CD14-positive monocyte (primary cell): ENCODE results near the gene AGBL1. TPM values are rescaled to one million over a fixed set of nuclear protein-coding genes. Genes with fewer than 3 reads are reported as not detected.

Experiments
- DNase-seq, 3 donors: peaks; one replicate each; pipeline ENCODE4 v3.0.0-alpha.2; 2011 to 2022
- H2AFZ ChIP-seq: 2 replicates; pipeline ENCODE4 v1.6.0; 2012; ENCODE audit warnings: mild to moderate bottlenecking, low read depth, low read length, inconsistent platforms; ENCODE audit not compliant: insufficient read depth, poor library complexity, severe bottlenecking
- H3K27ac ChIP-seq, 2 donors: 1 replicate in 1 of 2; 2 replicates in 1 of 2; pipeline ENCODE4 v1.5.1; 2012 to 2013; ENCODE audit warnings: low read length in 2 of 2, control low read depth in 1 of 2, inconsistent platforms in 1 of 2, low read depth in 1 of 2, mild to moderate bottlenecking in 1 of 2
- H3K27me3 ChIP-seq, 2 donors: one replicate each; pipeline versions ENCODE4 v1.6.0 to v1.6.1; 2011 to 2013; ENCODE audit warnings: low read length in 2 of 2; ENCODE audit not compliant: control insufficient read depth in 2 of 2, insufficient read depth in 2 of 2
- H3K36me3 ChIP-seq, 2 donors: replicated peaks in 1 of 2; 1 replicate in 1 of 2; 2 replicates in 1 of 2; pipeline versions ENCODE4 v1.5.1 to v1.6.1; 2012 to 2013; ENCODE audit warnings: low read length in 2 of 2, control low read depth in 1 of 2, inconsistent platforms in 1 of 2, mild to moderate bottlenecking in 1 of 2; ENCODE audit not compliant: insufficient read depth in 2 of 2, control insufficient read depth in 1 of 2
- H3K4me1 ChIP-seq, 2 donors: 1 replicate in 1 of 2; 2 replicates in 1 of 2; pipeline versions ENCODE4 v1.5.1 to v1.6.1; 2012 to 2013; ENCODE audit warnings: low read length in 2 of 2, control low read depth in 1 of 2, inconsistent platforms in 1 of 2, mild to moderate bottlenecking in 1 of 2, moderate library complexity in 1 of 2; ENCODE audit not compliant: insufficient read depth in 2 of 2, control insufficient read depth in 1 of 2
- H3K4me2 ChIP-seq: replicated peaks from 2 replicates; pipeline ENCODE3; 2012; ENCODE audit warnings: low read length, moderate library complexity, mild to moderate bottlenecking; ENCODE audit not compliant: poor library complexity, severe bottlenecking; ENCODE audit errors: extremely low read depth
- H3K4me3 ChIP-seq, 3 experiments: fragments of 200-600 bp in 1 of 3; sonication (generic) in 1 of 3; replicated peaks in 1 of 3; 1 replicate in 2 of 3; 2 replicates in 1 of 3; pipeline ENCODE4 v1.5.1; 2011 to 2013; ENCODE audit warnings: low read length in 3 of 3, mild to moderate bottlenecking in 3 of 3, control low read depth in 2 of 3, low read depth in 2 of 3, inconsistent platforms in 1 of 3, moderate library complexity in 1 of 3
- H3K79me2 ChIP-seq: 2 replicates; pipeline ENCODE4 v1.6.0; 2012; ENCODE audit warnings: mild to moderate bottlenecking, control low read depth, inconsistent platforms, low read length, moderate library complexity; ENCODE audit not compliant: insufficient read depth
- H3K9ac ChIP-seq: 2 replicates; pipeline ENCODE4 v1.6.0; 2017; ENCODE audit warnings: low read length, mild to moderate bottlenecking; ENCODE audit not compliant: insufficient read depth, poor library complexity, severe bottlenecking
- H3K9me3 ChIP-seq, 2 donors: replicated peaks in 1 of 2; 1 replicate in 1 of 2; 2 replicates in 1 of 2; pipeline versions ENCODE4 v1.5.1 to v1.6.1; 2012 to 2013; ENCODE audit warnings: low read length in 2 of 2, control low read depth in 1 of 2; ENCODE audit not compliant: control insufficient read depth in 1 of 2, insufficient read depth in 1 of 2
- H4K20me1 ChIP-seq: 2 replicates; pipeline ENCODE4 v1.6.0; 2012; ENCODE audit warnings: mild to moderate bottlenecking, low read length, control low read depth, moderate library complexity; ENCODE audit not compliant: insufficient read depth
- H3K27ac Mint-ChIP-seq, 7 donors: one replicate each; pipeline ENCODE4 v1.8.0; 2020; ENCODE audit warnings: mild to moderate bottlenecking in 7 of 7, mixed read lengths in 7 of 7, moderate library complexity in 6 of 7, inconsistent platforms in 2 of 7
- H3K27me3 Mint-ChIP-seq, 3 donors: one replicate each; pipeline ENCODE4 v1.8.0; 2021 to 2022; ENCODE audit warnings: low read depth in 3 of 3, mild to moderate bottlenecking in 3 of 3, mixed read lengths in 3 of 3, moderate library complexity in 3 of 3, inconsistent platforms in 1 of 3
- H3K36me3 Mint-ChIP-seq, 2 donors: one replicate each; pipeline ENCODE4 v1.8.0; 2020; ENCODE audit warnings: mixed read lengths in 2 of 2, inconsistent platforms in 1 of 2, mild to moderate bottlenecking in 1 of 2
- H3K4me1 Mint-ChIP-seq: one replicate; pipeline ENCODE4 v1.8.0; 2020; ENCODE audit warnings: mild to moderate bottlenecking, mixed read lengths
- H3K4me3 Mint-ChIP-seq, 2 donors: one replicate each; pipeline ENCODE4 v1.8.0; 2020; ENCODE audit warnings: mild to moderate bottlenecking in 2 of 2, mixed read lengths in 2 of 2, moderate library complexity in 1 of 2
- H3K9me3 Mint-ChIP-seq, 7 donors: one replicate each; pipeline ENCODE4 v1.8.0; 2020 to 2022; ENCODE audit warnings: mixed read lengths in 7 of 7, mild to moderate bottlenecking in 6 of 7, moderate library complexity in 6 of 7, inconsistent platforms in 2 of 7
- CTCF ChIP-seq: fragments of 200-600 bp; IDR thresholded peaks from one replicate; pipeline ENCODE4 v1.8.0; 2022; ENCODE audit warnings: antibody characterized with exemption, mild to moderate bottlenecking
- WGBS: methylation state at CpG from one replicate; pipeline ENCODE4 v1.1.5; 2013; ENCODE audit warnings: missing lambda C conversion rate; ENCODE audit not compliant: insufficient coverage; 5-methylcytosine and 5-hydroxymethylcytosine counted together
- intact Hi-C, 2 donors: fragments of 100-400 bp; cut with micrococcal nuclease; formaldehyde crosslinking; loops; one replicate each; pipeline versions ENCODE4 v1.15.0 to v1.15.1; 2023
- polyA plus RNA-seq, 3 donors: library from polyadenylated mRNA; depleted of rRNA in 1 of 3; unstranded in 2 of 3; stranded (reverse) in 1 of 3; fragments of 300-500 nt in 2 of 3; fragments of >200 nt in 1 of 3; fragmentation: Illumina TruSeq in 2 of 3; gene quantifications; 1 replicate in 2 of 3; 2 replicates in 1 of 3; pipeline ENCODE4 v1.2.3, GENCODE V29; 2012 to 2021

The AGBL1 gene
- polyA plus RNA-seq, 3 donors: not detected

GRCh38 chr15:86714241-86714640 lies 634.6 kb downstream of the AGBL1 start:
- no peak overlapping the region for H3K27ac Mint-ChIP-seq
- H3K27ac ChIP-seq: no peak overlapping the region
- no peaks in the 10 kb centered on the region for H3K36me3 Mint-ChIP-seq
- H3K4me1 Mint-ChIP-seq: no peaks in the 10 kb centered on the region
- H3K36me3 ChIP-seq: no peaks in the 10 kb centered on the region
- intact Hi-C loops: no loop called here
- H3K27me3 ChIP-seq: no peaks in the 10 kb centered on the region
- no peak overlapping the region for H2AFZ ChIP-seq
- peaks cover 0 to 7% (median 2%) of the 10 kb centered on the region in 7 donors for H3K9me3 Mint-ChIP-seq
- DNase-seq: no peak
- no peaks in the 10 kb centered on the region for H4K20me1 ChIP-seq
- H3K27me3 Mint-ChIP-seq: no peaks in the 10 kb centered on the region
- no peak overlapping the region for H3K9ac ChIP-seq
- H3K79me2 ChIP-seq: no peaks in the 10 kb centered on the region
- no peak overlapping the region for H3K4me3 Mint-ChIP-seq
- no peak overlapping the region for H3K4me2 ChIP-seq
- no peaks in the 10 kb centered on the region for H3K4me1 ChIP-seq
- no peak overlapping the region for H3K4me3 ChIP-seq
- no peak for TF ChIP-seq CTCF
- H3K9me3 ChIP-seq: no peaks in the 10 kb centered on the region
- WGBS: no CpG with 5 or more reads among the region's 1 CpG

GRCh38 chr15:86725628-86726027 lies 646.0 kb downstream of the AGBL1 start:
- Mint-ChIP-seq H3K4me3 (no peak overlapping the region), H3K27ac (no peak overlapping the region), H3K9me3 (peaks cover 0 to 6% (median 3%) of the 10 kb centered on the region in 7 donors), H3K4me1 (no peaks in the 10 kb centered on the region), H3K36me3 (no peaks in the 10 kb centered on the region), H3K27me3 (peaks cover 0 to 1% (median 0%) of the 10 kb centered on the region in 3 donors)
- Histone ChIP-seq H3K79me2 (no peaks in the 10 kb centered on the region), H3K4me2 (no peak overlapping the region), H2AFZ (no peak overlapping the region), H3K9me3 (no peaks in the 10 kb centered on the region), H3K4me1 (no peaks in the 10 kb centered on the region), H3K36me3 (no peaks in the 10 kb centered on the region), H4K20me1 (no peaks in the 10 kb centered on the region), H3K4me3 (no peak overlapping the region), H3K9ac (no peak overlapping the region), H3K27ac (no peak overlapping the region), H3K27me3 (no peaks in the 10 kb centered on the region)
- intact Hi-C loops: no loop called here
- no peak for TF ChIP-seq CTCF
- DNase-seq: no peak
